H1 (cell line): Measurements from ENCODE around the gene SERPINA12. TPM values are rescaled to one million over a fixed set of nuclear protein-coding genes. Genes with fewer than 3 reads are reported as not detected.

Source experiments
- CTCF ChIA-PET: fragments of 300-600 bp; sonication (Branson Sonifier 250); formaldehyde crosslinking; loops from one replicate; lab custom pipeline; 2021; ENCODE audit not compliant: partially characterized antibody; lab: Charles Lee
- POLR2A ChIA-PET: fragments of 300-600 bp; sonication (Branson Sonifier 250); formaldehyde crosslinking; loops from one replicate; lab custom pipeline; 2021; ENCODE audit warnings: inconsistent platforms; ENCODE audit not compliant: partially characterized antibody; lab: Charles Lee
- DNase-seq, 2 experiments: peaks; one replicate each; pipeline versions ENCODE4 v3.0.0 to v3.0.0-alpha.2; 2010 to 2022; ENCODE audit warnings: low spot score in 2 of 2, low read depth in 1 of 2, mixed read lengths in 1 of 2
- FAIRE-seq: peaks from 2 replicates; lab custom pipeline; 2011; peaks lifted over from hg19 to GRCh38; lab: Jason Lieb, UNC
- H2AFZ ChIP-seq: 2 replicates; pipeline ENCODE4 v1.8.1; 2012; ENCODE audit warnings: low read length, inconsistent platforms
- H2AK5ac ChIP-seq: 2 replicates; pipeline ENCODE4 v1.6.1; 2013; ENCODE audit warnings: low read depth, low read length
- H2BK120ac ChIP-seq: replicated peaks from 2 replicates; pipeline ENCODE3; 2013; ENCODE audit warnings: low read depth, low read length, inconsistent platforms
- H2BK12ac ChIP-seq: 2 replicates; pipeline ENCODE4 v1.6.1; 2013; ENCODE audit warnings: low read depth, low read length
- H2BK15ac ChIP-seq: 2 replicates; pipeline ENCODE4 v1.6.1; 2013; ENCODE audit warnings: low read length
- H2BK20ac ChIP-seq: 2 replicates; pipeline ENCODE4 v1.6.1; 2013; ENCODE audit warnings: low read length
- H2BK5ac ChIP-seq: 2 replicates; pipeline ENCODE4 v1.6.1; 2013; ENCODE audit warnings: low read depth, low read length
- H3K14ac ChIP-seq: 2 replicates; pipeline ENCODE4 v1.6.1; 2013; ENCODE audit warnings: inconsistent platforms; ENCODE audit not compliant: insufficient read length
- H3K18ac ChIP-seq: 2 replicates; pipeline ENCODE4 v1.6.1; 2013; ENCODE audit warnings: low read length; ENCODE audit errors: extremely low read depth
- H3K23ac ChIP-seq: 2 replicates; pipeline ENCODE4 v1.6.1; 2013; ENCODE audit warnings: inconsistent platforms; ENCODE audit not compliant: insufficient read length
- H3K23me2 ChIP-seq: 2 replicates; pipeline ENCODE4 v1.6.1; 2013; ENCODE audit warnings: low read depth, low read length
- H3K27ac ChIP-seq: 2 replicates; pipeline ENCODE4 v1.6.1; 2011; ENCODE audit warnings: low read depth, low read length, inconsistent platforms
- H3K27me3 ChIP-seq, 4 experiments: replicated peaks in 1 of 4; 1 replicate in 1 of 4; 2 replicates in 3 of 4; pipeline versions ENCODE4 v1.6.1 to v1.8.1; 2011 to 2013; ENCODE audit warnings: low read length in 3 of 4, mild to moderate bottlenecking in 3 of 4, inconsistent platforms in 2 of 4, mixed read lengths in 2 of 4, moderate library complexity in 1 of 4; ENCODE audit not compliant: control insufficient read depth in 3 of 4, insufficient read depth in 3 of 4; ENCODE audit errors: extremely low read depth in 1 of 4
- H3K36me3 ChIP-seq, 4 experiments: 2 replicates each; pipeline versions ENCODE4 v1.6.1 to v1.8.1; 2011 to 2013; ENCODE audit warnings: mild to moderate bottlenecking in 4 of 4, low read length in 3 of 4, moderate library complexity in 2 of 4, control low read depth in 1 of 4, inconsistent platforms in 1 of 4; ENCODE audit not compliant: insufficient read depth in 4 of 4, control insufficient read depth in 2 of 4
- H3K4ac ChIP-seq: replicated peaks from 2 replicates; pipeline ENCODE3; 2013; ENCODE audit warnings: low read length, low read depth, mixed read lengths, inconsistent platforms; ENCODE audit not compliant: insufficient read length
- H3K4me1 ChIP-seq, 4 experiments: replicated peaks in 1 of 4; 1 replicate in 1 of 4; 2 replicates in 3 of 4; pipeline versions ENCODE4 v1.6.1 to v1.8.1; 2011 to 2013; ENCODE audit warnings: low read length in 3 of 4, inconsistent platforms in 2 of 4, mixed read lengths in 1 of 4; ENCODE audit not compliant: insufficient read depth in 4 of 4, control insufficient read depth in 3 of 4
- H3K4me2 ChIP-seq, 2 experiments: 2 replicates each; pipeline versions ENCODE4 v1.6.1 to v1.8.1; 2011 to 2013; ENCODE audit warnings: low read depth in 2 of 2, low read length in 2 of 2, control low read depth in 1 of 2, inconsistent platforms in 1 of 2, mild to moderate bottlenecking in 1 of 2; ENCODE audit not compliant: insufficient read depth in 1 of 2
- H3K4me3 ChIP-seq, 4 experiments: fragments of 200-600, 300-600 bp in 1 of 4; sonication (generic), shearing (Covaris generic), sonication (Bioruptor Twin) in 1 of 4; 2 replicates each; pipeline versions ENCODE4 v1.5.1 to v1.8.1; 2011 to 2016; ENCODE audit warnings: low read length in 4 of 4, low read depth in 3 of 4, control low read depth in 2 of 4, inconsistent platforms in 2 of 4, mild to moderate bottlenecking in 2 of 4, mixed read lengths in 1 of 4, moderate library complexity in 1 of 4; ENCODE audit not compliant: insufficient read depth in 2 of 4; ENCODE audit errors: extremely low read depth in 1 of 4
- H3K56ac ChIP-seq: replicated peaks from 2 replicates; pipeline ENCODE3; 2013; ENCODE audit warnings: low read depth, mild to moderate bottlenecking, mixed read lengths, low read length, inconsistent platforms; ENCODE audit not compliant: insufficient read length
- H3K79me1 ChIP-seq: 2 replicates; pipeline ENCODE4 v1.6.1; 2013; ENCODE audit warnings: low read depth, low read length, control low read depth
- H3K79me2 ChIP-seq, 2 experiments: 2 replicates each; pipeline versions ENCODE4 v1.6.1 to v1.8.1; 2012 to 2013; ENCODE audit warnings: low read length in 2 of 2, mild to moderate bottlenecking in 2 of 2, inconsistent platforms in 1 of 2; ENCODE audit not compliant: insufficient read depth in 2 of 2, control insufficient read depth in 1 of 2
- H3K9ac ChIP-seq, 4 experiments: replicated peaks in 1 of 4; 1 replicate in 1 of 4; 2 replicates in 3 of 4; pipeline versions ENCODE4 v1.6.1 to v1.8.1; 2011 to 2013; ENCODE audit warnings: low read depth in 3 of 4, low read length in 3 of 4, control low read depth in 2 of 4, mild to moderate bottlenecking in 2 of 4, moderate library complexity in 2 of 4, inconsistent platforms in 1 of 4; ENCODE audit errors: extremely low read depth in 1 of 4
- H3K9me3 ChIP-seq, 2 experiments: 2 replicates each; pipeline versions ENCODE4 v1.6.1 to v1.8.1; 2012 to 2013; ENCODE audit warnings: mild to moderate bottlenecking in 2 of 2, moderate library complexity in 2 of 2, control low read depth in 1 of 2, inconsistent platforms in 1 of 2, low read depth in 1 of 2, low read length in 1 of 2, mixed read lengths in 1 of 2; ENCODE audit not compliant: insufficient read depth in 2 of 2
- H4K20me1 ChIP-seq, 2 experiments: replicated peaks in 1 of 2; 2 replicates each; pipeline versions ENCODE3 to v1.8.1; 2011 to 2013; ENCODE audit warnings: inconsistent platforms in 2 of 2, low read length in 2 of 2, mild to moderate bottlenecking in 1 of 2; ENCODE audit not compliant: insufficient read depth in 2 of 2, control insufficient read depth in 1 of 2
- H4K5ac ChIP-seq: 2 replicates; pipeline ENCODE4 v1.6.1; 2013; ENCODE audit warnings: low read length, low read depth, mixed read lengths, inconsistent platforms; ENCODE audit not compliant: insufficient read length
- H4K8ac ChIP-seq: 2 replicates; pipeline ENCODE4 v1.8.0; 2013; ENCODE audit warnings: mild to moderate bottlenecking, moderate library complexity, low read length, inconsistent platforms; ENCODE audit not compliant: insufficient read depth; ENCODE audit errors: extremely low read depth
- H4K91ac ChIP-seq: replicated peaks from 2 replicates; pipeline ENCODE3; 2013; ENCODE audit warnings: low read length, mixed read lengths, inconsistent platforms; ENCODE audit not compliant: insufficient read length
- CHD1 ChIP-seq: IDR thresholded peaks from 2 replicates; pipeline ENCODE4 v1.6.1; 2012; ENCODE audit warnings: low read depth, low read length, improper control_type of control experiment
- CTCF ChIP-seq, 3 experiments: IDR thresholded peaks; 1 replicate in 2 of 3; 2 replicates in 1 of 3; pipeline versions ENCODE4 v1.5.1 to v1.6.1; 2011; ENCODE audit warnings: low read length in 3 of 3, mild to moderate bottlenecking in 3 of 3, inconsistent platforms in 2 of 3, low read depth in 1 of 3, moderate library complexity in 1 of 3; ENCODE audit not compliant: insufficient read depth in 1 of 3; ENCODE audit errors: control extremely low read depth in 1 of 3
- EP300 ChIP-seq, 2 experiments: IDR thresholded peaks; 1 replicate in 1 of 2; 2 replicates in 1 of 2; pipeline ENCODE4 v1.6.1; 2011 to 2012; ENCODE audit warnings: low read depth in 2 of 2, low read length in 2 of 2, mild to moderate bottlenecking in 2 of 2, borderline replicate concordance in 1 of 2, inconsistent platforms in 1 of 2, moderate library complexity in 1 of 2
- GABPA ChIP-seq: IDR thresholded peaks from 2 replicates; pipeline ENCODE4 v1.6.1; 2011; ENCODE audit warnings: mild to moderate bottlenecking, low read length, moderate library complexity, borderline replicate concordance; ENCODE audit not compliant: insufficient read depth
- NRF1 ChIP-seq: IDR thresholded peaks from 2 replicates; pipeline ENCODE4 v1.6.1; 2011; ENCODE audit warnings: mild to moderate bottlenecking, low read depth, low read length, improper control_type of control experiment
- RBBP5 ChIP-seq: IDR thresholded peaks from 2 replicates; pipeline ENCODE4 v1.7.1; 2012; ENCODE audit warnings: low read depth, mild to moderate bottlenecking, inconsistent platforms, low read length, moderate library complexity, borderline replicate concordance
- SIN3A ChIP-seq, 2 experiments: IDR thresholded peaks in 1 of 2; conservative IDR thresholded peaks in 1 of 2; 2 replicates each; pipeline ENCODE4 v1.6.1; 2011 to 2012; ENCODE audit warnings: low read length in 2 of 2, improper control_type of control experiment in 1 of 2, low read depth in 1 of 2, mild to moderate bottlenecking in 1 of 2
- TAF1 ChIP-seq: IDR thresholded peaks from 2 replicates; pipeline ENCODE4 v1.6.1; 2011; ENCODE audit warnings: mild to moderate bottlenecking, low read depth, low read length
- WGBS, 2 experiments: shearing (Covaris generic) in 1 of 2; methylation state at CpG; one replicate each; pipeline versions ENCODE4 v1.1.6 to v1.1.7; 2013 to 2015; ENCODE audit warnings: low lambda C conversion rate in 2 of 2, mixed read lengths in 2 of 2, inconsistent platforms in 1 of 2, low coverage in 1 of 2, missing lambda C conversion rate in 1 of 2; ENCODE audit not compliant: insufficient replicate concordance in 2 of 2, insufficient coverage in 1 of 2, insufficient read length in 1 of 2; ENCODE audit errors: extremely low coverage in 1 of 2, missing lambda C conversion rate in 1 of 2; 5-methylcytosine and 5-hydroxymethylcytosine counted together
- polyA plus RNA-seq, 7 experiments: library from polyadenylated mRNA; depleted of rRNA in 3 of 7; stranded (reverse) in 5 of 7; unstranded in 2 of 7; fragments of >200 nt in 5 of 7; fragments of 200-250 nt in 2 of 7; gene quantifications; 1 replicate in 5 of 7; 2 replicates in 1 of 7; 4 replicates in 1 of 7; pipeline versions ENCODE4 v1.2.1 to v1.2.3, GENCODE V29; 2011 to 2013; ENCODE audit warnings: missing spikeins in 2 of 7, mixed read lengths in 2 of 7
- total RNA-seq: library from RNA; stranded (reverse); fragmentation: NEBNext Ultra II Directional; extraction: Animal tissue kit (Norgen Biotek cat#: 25700); gene quantifications from 2 replicates; pipeline ENCODE4 v1.2.1, GENCODE V29; 2021
- TF ChIP-seq, protein P1 (sequence below): IDR thresholded peaks from 2 replicates; pipeline ENCODE4 v1.6.1; 2012; ENCODE audit warnings: low read length, inconsistent platforms

Gene SERPINA12
- total and polyA plus RNA-seq, 2 of the 8 experiments (the other 6 are each of a cell fraction or from before 2014, with no cell fraction given), result not detected

GRCh38 chr14:94489336-94489735, 19.9 kb downstream of the SERPINA12 start:
- no peaks in the 10 kb centered on the region for H3K27me3 ChIP-seq
- no peak overlapping the region for H3K27ac ChIP-seq
- no peak overlapping the region for H3K14ac ChIP-seq
- no peak overlapping the region for H2BK120ac ChIP-seq
- FAIRE-seq (no peak), DNase-seq (no peak)
- H3K4me2 ChIP-seq, result no peak overlapping the region
- H3K4me3 ChIP-seq, result no peak overlapping the region
- no peak overlapping the region for H3K18ac ChIP-seq
- H3K9me3 ChIP-seq, result no peaks in the 10 kb centered on the region
- H4K5ac ChIP-seq, result no peak overlapping the region
- no peak overlapping the region for H3K4ac ChIP-seq
- no peak overlapping the region for H3K56ac ChIP-seq
- H3K4me1 ChIP-seq, result peaks cover 0 to 14% (median 11%) of the 10 kb centered on the region in 4 experiments; a peak in 6 of 7 replicates
- peaks cover 3% of the 10 kb centered on the region; the same call in 1 of the 2 replicates for H3K23me2 ChIP-seq
- WGBS, 2 experiments, result 90% methylated on average over 11 of the region's 11 CpGs; no CpG with 5 or more reads in 1 of the 2 experiments
- no peak overlapping the region for H2BK5ac ChIP-seq
- POLR2A ChIA-PET, result no interaction called here
- CTCF ChIA-PET, result interaction anchor here (1.8 to 5.1 kb wide), 2 partner anchors 9 to 51 kb away, joined by 4 to 56 read pairs; no protein-coding TSS in a partner anchor
- H2BK15ac ChIP-seq, result no peak overlapping the region
- H2BK12ac ChIP-seq, result no peak overlapping the region
- no peaks in the 10 kb centered on the region for H3K36me3 ChIP-seq
- H2AK5ac ChIP-seq, result no peak overlapping the region
- H3K79me1 ChIP-seq, result no peaks in the 10 kb centered on the region
- no peak overlapping the region for H4K8ac ChIP-seq
- no peaks in the 10 kb centered on the region for H3K79me2 ChIP-seq
- no peak overlapping the region for H3K23ac ChIP-seq
- H3K9ac ChIP-seq, result no peak overlapping the region
- H2AFZ ChIP-seq, result no peak overlapping the region
- no peak overlapping the region for H4K91ac ChIP-seq
- H4K20me1 ChIP-seq, result no peaks in the 10 kb centered on the region
- H2BK20ac ChIP-seq, result no peak overlapping the region
- TF ChIP-seq NRF1, result no peak
- no peak for TF ChIP-seq RBBP5
- TF ChIP-seq GABPA, result no peak
- no peak for TF ChIP-seq CHD1
- TF ChIP-seq TAF1, result no peak
- TF ChIP-seq CTCF (IDR thresholded peaks at IDR 0.05; ENCODE audit: control extremely low read depth in 1 of 3, insufficient read depth in 1 of 3, low read depth in 1 of 3, low read length in 3 of 3), result no peak
- TF ChIP-seq, protein P1, sequence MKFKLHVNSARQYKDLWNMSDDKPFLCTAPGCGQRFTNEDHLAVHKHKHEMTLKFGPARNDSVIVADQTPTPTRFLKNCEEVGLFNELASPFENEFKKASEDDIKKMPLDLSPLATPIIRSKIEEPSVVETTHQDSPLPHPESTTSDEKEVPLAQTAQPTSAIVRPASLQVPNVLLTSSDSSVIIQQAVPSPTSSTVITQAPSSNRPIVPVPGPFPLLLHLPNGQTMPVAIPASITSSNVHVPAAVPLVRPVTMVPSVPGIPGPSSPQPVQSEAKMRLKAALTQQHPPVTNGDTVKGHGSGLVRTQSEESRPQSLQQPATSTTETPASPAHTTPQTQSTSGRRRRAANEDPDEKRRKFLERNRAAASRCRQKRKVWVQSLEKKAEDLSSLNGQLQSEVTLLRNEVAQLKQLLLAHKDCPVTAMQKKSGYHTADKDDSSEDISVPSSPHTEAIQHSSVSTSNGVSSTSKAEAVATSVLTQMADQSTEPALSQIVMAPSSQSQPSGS, result no peak
- no peak for TF ChIP-seq SIN3A (conservative IDR thresholded peaks at IDR 0.05 in 1 of 2, IDR thresholded peaks at IDR 0.05 in 1 of 2; ENCODE audit: low read depth in 1 of 2, low read length in 2 of 2)
- TF ChIP-seq EP300 (IDR thresholded peaks at IDR 0.05; ENCODE audit: borderline replicate concordance in 1 of 2, low read depth in 2 of 2, low read length in 2 of 2), result no peak
